Heart left ventricle (tissue), 13 donors: ENCODE results near the gene CDH23.

Experiments
- POLR2A ChIP-seq, 2 donors: fragments of 450-650 bp; IDR thresholded peaks; one replicate each; pipeline ENCODE4 v1.6.1; 2017; ENCODE audit warnings: antibody characterized with exemption in 2 of 2, mild to moderate bottlenecking in 2 of 2, moderate library complexity in 2 of 2
- TF ChIP-seq, protein P1 (sequence below), 12 donors: fragments of 200-600 bp; sonication (generic) in 4 of 12; IDR thresholded peaks; one replicate each; pipeline versions ENCODE4 v1.5.0 to v1.8.0; 2018 to 2022; ENCODE audit warnings: antibody characterized with exemption in 12 of 12, mild to moderate bottlenecking in 5 of 12
- donor health status: ischemic (EF 13 %, LVEDD 7.1; RV severe dilation, severe dysfunction).
- donor health status: DM: no; HTN: yes; CAD: no.
- donor health status: DM: no; HTN: no; CAD: no.
- donor health status: ischemic (EF 25% LVEDD 6.9; RV normal size, moderate dysfunction).
- donor health status: ischemic (EF 25% LVEDD 5.7; RV mildly dilated, moderate dysfunction).
- donor health status: ischemic (EF 35%, LVEDD 5.7; RV mildly dilated, moderate dysfunction).
- donor health status: nonischemic (EF 11% LVEDD 7.7; RV severe dilation, severe dysfunction).
- donor health status: DM: yes; HTN: yes; CAD: no.
- donor health status: PGD.
- donor health status: ischemic (EF 29% LVEDD 5.4; RV normal size, mild dysfunction).
- donor health status: nonischemic (EF 23%, LVEDD 6.1; RV moderate dilation, normal function).

DNA sequence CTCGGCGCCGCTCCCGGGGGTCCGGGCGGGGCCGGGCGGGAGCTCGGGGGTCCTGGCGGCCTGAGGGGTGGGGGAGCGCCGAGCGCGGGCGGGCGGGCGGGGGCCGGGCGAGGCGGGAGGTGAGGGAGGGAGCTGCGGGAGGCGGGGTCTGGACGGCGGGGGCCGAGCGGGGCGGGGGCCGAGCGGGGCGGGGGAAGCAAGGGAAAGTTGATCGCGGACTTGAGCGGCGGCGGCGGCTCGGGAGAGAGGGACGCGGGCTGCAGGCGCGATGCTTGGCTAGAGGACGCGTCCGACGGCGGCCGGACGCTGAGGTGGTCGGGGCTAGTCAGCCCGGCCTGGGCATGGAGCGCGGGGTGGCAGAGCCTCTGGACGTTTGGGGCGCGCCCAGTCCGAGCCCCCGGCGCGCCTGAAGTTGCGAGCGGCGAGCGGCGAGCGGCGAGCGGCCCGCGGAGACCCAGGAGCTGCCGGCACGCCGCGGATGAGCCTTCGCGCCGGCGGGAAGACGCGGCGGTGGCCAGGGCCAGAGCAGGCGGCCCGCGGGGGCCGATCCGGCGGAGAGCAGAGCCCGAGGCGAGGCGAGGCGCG, at the start of gene CDH23:
- TF ChIP-seq, protein P1, sequence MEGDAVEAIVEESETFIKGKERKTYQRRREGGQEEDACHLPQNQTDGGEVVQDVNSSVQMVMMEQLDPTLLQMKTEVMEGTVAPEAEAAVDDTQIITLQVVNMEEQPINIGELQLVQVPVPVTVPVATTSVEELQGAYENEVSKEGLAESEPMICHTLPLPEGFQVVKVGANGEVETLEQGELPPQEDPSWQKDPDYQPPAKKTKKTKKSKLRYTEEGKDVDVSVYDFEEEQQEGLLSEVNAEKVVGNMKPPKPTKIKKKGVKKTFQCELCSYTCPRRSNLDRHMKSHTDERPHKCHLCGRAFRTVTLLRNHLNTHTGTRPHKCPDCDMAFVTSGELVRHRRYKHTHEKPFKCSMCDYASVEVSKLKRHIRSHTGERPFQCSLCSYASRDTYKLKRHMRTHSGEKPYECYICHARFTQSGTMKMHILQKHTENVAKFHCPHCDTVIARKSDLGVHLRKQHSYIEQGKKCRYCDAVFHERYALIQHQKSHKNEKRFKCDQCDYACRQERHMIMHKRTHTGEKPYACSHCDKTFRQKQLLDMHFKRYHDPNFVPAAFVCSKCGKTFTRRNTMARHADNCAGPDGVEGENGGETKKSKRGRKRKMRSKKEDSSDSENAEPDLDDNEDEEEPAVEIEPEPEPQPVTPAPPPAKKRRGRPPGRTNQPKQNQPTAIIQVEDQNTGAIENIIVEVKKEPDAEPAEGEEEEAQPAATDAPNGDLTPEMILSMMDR (IDR thresholded peaks at IDR 0.05), result no peak
- no peak for TF ChIP-seq POLR2A (IDR thresholded peaks at IDR 0.05)
